NB4 (cell line): ENCODE measurements around the gene LIMK2.

Source experiments
- DNase-seq: peaks from one replicate; pipeline ENCODE4 v3.0.0; 2010; ENCODE audit warnings: low read depth
- H3K4me3 ChIP-seq: one replicate; pipeline ENCODE4 v1.5.1; 2011; ENCODE audit warnings: mild to moderate bottlenecking, low read depth, low read length, moderate library complexity
- CTCF ChIP-seq: IDR thresholded peaks from one replicate; pipeline ENCODE4 v1.5.1; 2012; ENCODE audit warnings: low read depth, low read length
- MAX ChIP-seq: IDR thresholded peaks from 2 replicates; pipeline ENCODE4 v1.6.1; 2011; ENCODE audit warnings: low read depth, low read length
- MYC ChIP-seq: IDR thresholded peaks from 2 replicates; pipeline ENCODE4 v1.6.1; 2011; ENCODE audit warnings: low read depth, low read length
- POLR2A ChIP-seq: IDR thresholded peaks from 2 replicates; pipeline ENCODE4 v1.6.1; 2011; ENCODE audit warnings: mild to moderate bottlenecking; ENCODE audit not compliant: insufficient read length; ENCODE audit errors: extremely low read depth

LIMK2 gene

GRCh38 chr22:31288496-31289240, 76.6 kb downstream of the LIMK2 start:
- peak; percentile 45 for DNase-seq

GRCh38 chr22:31289344-31289743, 77.2 kb downstream of the LIMK2 start:
- no peak for DNase-seq
- H3K4me3 ChIP-seq = no peak overlapping the region
- TF ChIP-seq MYC (no peak), POLR2A (no peak), CTCF (no peak), MAX (no peak)

More at GRCh38 chr22:31288496-31289240, 76.6 kb downstream of the LIMK2 start:
- TF ChIP-seq POLR2A (no peak), MYC (no peak), CTCF (no peak), MAX (0 out of 2 replicates have a peak, but pooled peaks have one; percentile 9)
- no peak overlapping the region for H3K4me3 ChIP-seq

GRCh38 chr22:31290494-31291471, 78.7 kb downstream of the LIMK2 start:
- DNase-seq = peak; percentile 93
- peak overlapping the region; percentile 67 for H3K4me3 ChIP-seq

GRCh38 chr22:31291481-31292235, 79.6 kb downstream of the LIMK2 start:
- peak overlapping the region; percentile 41 for H3K4me3 ChIP-seq
- TF ChIP-seq POLR2A (no peak), MYC (no peak), MAX (no peak), CTCF (no peak)
- DNase-seq = peak; percentile 37

More at GRCh38 chr22:31290494-31291471, 78.7 kb downstream of the LIMK2 start:
- TF ChIP-seq MYC = peak; percentile 80
- no peak for TF ChIP-seq CTCF
- peak; percentile 36 for TF ChIP-seq POLR2A
- TF ChIP-seq MAX = peak; percentile 96

- peak within 1 kb of the TSS; percentile 41 for H3K4me3 ChIP-seq
- peak; percentile 52 for TF ChIP-seq CTCF
- peak; percentile 54; the same call in 1 of the 2 replicates for TF ChIP-seq MYC
- no peak for TF ChIP-seq POLR2A
- peak; percentile 48 for TF ChIP-seq MAX
- DNase-seq = peak; percentile 88
Observed at GRCh38 chr22:31292236-31292989, 80.3 kb downstream of the LIMK2 start, which contains the start of gene PIK3IP1. Gene PIK3IP1, minus strand, starts transcription at chr22:31292488. Its CDS starts 144 bp downstream, at chr22:31292344.
